ENCODE data around the gene RUSF1. TPM values are rescaled to one million over a fixed set of nuclear protein-coding genes. Genes with fewer than 3 reads are reported as not detected.
"Not testable (repeated sequence)": the region's sequence is repeated elsewhere in the genome, so short reads cannot be mapped to it uniquely, and the experiment has no call there.

Gene RUSF1
- total RNA-seq, 2 experiments from 2014 or later: 53.9 to 60.2 TPM

GRCh38 chr16:31528523-31529107 is 20.4 kb upstream of the RUSF1 start:
- no peaks in the 10 kb centered on the region for H3K9me3 Mint-ChIP-seq
- peaks cover 27% of the 10 kb centered on the region for H3K27me3 Mint-ChIP-seq
- POLR2A ChIA-PET: no interaction called here
- no peak for ATAC-seq (ENCODE audit: low read depth)
- peak overlapping the region; percentile 28 for H3K4me3 Mint-ChIP-seq
- no peak for DNase-seq
- no peak overlapping the region for H3K27ac Mint-ChIP-seq
- H3K36me3 Mint-ChIP-seq: no peaks in the 10 kb centered on the region
- peaks cover 5% of the 10 kb centered on the region for H3K4me1 Mint-ChIP-seq

DNA sequence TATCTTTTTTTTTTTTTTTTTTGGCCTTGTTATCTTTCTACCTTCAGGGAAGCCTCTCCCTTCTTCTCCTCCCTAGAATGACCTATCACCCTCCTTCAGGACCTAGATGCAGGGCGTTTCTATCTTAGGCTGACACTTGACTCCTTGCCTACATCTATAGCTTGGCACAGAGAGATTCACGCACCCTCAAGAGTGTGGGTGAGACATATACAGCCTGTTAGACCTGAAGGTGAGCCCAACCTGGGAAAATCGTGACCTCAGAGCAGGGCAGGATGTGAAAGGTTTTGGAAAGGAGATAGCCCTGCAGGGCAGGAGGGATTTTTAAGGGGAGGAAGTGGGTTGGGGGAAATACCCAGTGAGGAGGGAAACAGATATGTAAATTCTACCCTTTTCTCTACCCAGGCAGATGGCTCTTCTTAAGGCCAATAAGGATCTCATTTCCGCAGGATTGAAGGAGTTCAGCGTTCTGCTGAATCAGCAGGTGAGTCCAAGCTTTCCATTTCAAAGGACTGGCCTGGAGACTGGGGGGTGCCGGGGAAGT is 19.6 kb upstream of the RUSF1 start, which contains the start of gene AHSP:
TSS of gene AHSP (plus strand) at position 167 of the 541 bp plus-strand sequence. CDS start at position 407, 240 bp downstream.
- POLR2A ChIA-PET: no interaction called here
- H3K36me3 Mint-ChIP-seq: no peaks in the 10 kb centered on the region
- ATAC-seq (ENCODE audit: low read depth) (no peak), DNase-seq (no peak)
- H3K9me3 Mint-ChIP-seq: no peaks in the 10 kb centered on the region
- no peak within 1 kb of the TSS for H3K4me3 Mint-ChIP-seq
- peaks cover 5% of the 10 kb centered on the region for H3K4me1 Mint-ChIP-seq
- peaks cover 27% of the 10 kb centered on the region for H3K27me3 Mint-ChIP-seq
- H3K27ac Mint-ChIP-seq: no peak within 1 kb of the TSS

DNA sequence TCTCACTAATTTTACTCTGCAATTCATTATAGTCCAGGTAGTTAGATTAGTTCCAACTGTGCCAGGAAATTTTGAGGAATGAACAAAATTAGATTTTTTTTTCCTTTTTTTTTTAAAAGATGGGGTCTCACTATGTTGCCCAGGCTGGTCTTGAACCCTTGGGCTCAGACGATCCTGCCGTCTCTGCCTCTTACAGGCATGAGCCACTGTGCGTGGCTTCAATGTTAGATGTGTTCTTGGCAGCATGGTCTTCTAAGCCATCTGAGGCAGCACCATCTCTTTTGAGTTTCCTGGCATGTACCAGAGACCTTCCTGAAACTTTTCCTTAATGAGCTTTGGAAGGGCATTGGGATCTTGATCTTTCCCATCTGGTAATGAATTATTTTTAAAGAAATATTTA is 16.9 kb upstream of the RUSF1 start:
- Mint-ChIP-seq H3K4me3 (no peak overlapping the region), H3K4me1 (peaks cover 5% of the 10 kb centered on the region), H3K36me3 (no peaks in the 10 kb centered on the region), H3K27ac (no peak overlapping the region), H3K27me3 (peaks cover 22% of the 10 kb centered on the region), H3K9me3 (no peaks in the 10 kb centered on the region)
- ATAC-seq (ENCODE audit: low read depth) (no peak), DNase-seq (no peak)
- POLR2A ChIA-PET: no interaction called here

GRCh38 chr16:31523768-31524167 is 15.6 kb upstream of the RUSF1 start:
- POLR2A ChIA-PET; H3K36me3 Mint-ChIP-seq; ATAC-seq (ENCODE audit: low read depth); H3K27ac Mint-ChIP-seq; DNase-seq; H3K4me1 Mint-ChIP-seq; H3K27me3 Mint-ChIP-seq; H3K4me3 Mint-ChIP-seq; H3K9me3 Mint-ChIP-seq: not testable (repeated sequence)

GRCh38 chr16:31522071-31522470 is 13.9 kb upstream of the RUSF1 start:
- H3K9me3 Mint-ChIP-seq: peaks cover 2% of the 10 kb centered on the region
- no peak overlapping the region for H3K4me3 Mint-ChIP-seq
- DNase-seq (no peak), ATAC-seq (ENCODE audit: low read depth) (no peak)
- no peaks in the 10 kb centered on the region for H3K4me1 Mint-ChIP-seq
- no peaks in the 10 kb centered on the region for H3K36me3 Mint-ChIP-seq
- H3K27me3 Mint-ChIP-seq: no peaks in the 10 kb centered on the region
- H3K27ac Mint-ChIP-seq: no peak overlapping the region
- POLR2A ChIA-PET: no interaction called here

DNA sequence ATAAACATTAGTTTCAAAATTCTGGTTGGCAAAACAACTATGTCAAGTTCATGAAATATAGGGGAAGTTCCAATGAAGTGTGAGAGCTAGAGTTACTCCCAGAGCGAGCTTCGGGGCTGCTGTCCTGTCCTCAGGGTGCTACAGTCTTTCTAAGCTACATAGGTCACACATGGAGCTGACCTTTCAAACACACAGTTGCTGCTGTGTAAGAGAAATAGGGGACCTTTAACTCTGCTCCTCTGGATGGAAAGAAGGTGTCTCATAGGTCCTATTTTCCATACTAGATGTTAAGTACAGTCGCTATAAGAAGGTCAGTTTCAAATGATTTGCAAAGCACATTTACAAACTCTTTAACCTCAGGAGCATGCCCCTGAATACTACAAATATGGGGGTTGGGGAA is 13.2 kb upstream of the RUSF1 start:
- peaks cover 5% of the 10 kb centered on the region for H3K9me3 Mint-ChIP-seq
- POLR2A ChIA-PET: no interaction called here
- no peaks in the 10 kb centered on the region for H3K36me3 Mint-ChIP-seq
- ATAC-seq (ENCODE audit: low read depth) (no peak), DNase-seq (no peak)
- no peak overlapping the region for H3K4me3 Mint-ChIP-seq
- H3K4me1 Mint-ChIP-seq: no peaks in the 10 kb centered on the region
- no peaks in the 10 kb centered on the region for H3K27me3 Mint-ChIP-seq
- no peak overlapping the region for H3K27ac Mint-ChIP-seq

DNA sequence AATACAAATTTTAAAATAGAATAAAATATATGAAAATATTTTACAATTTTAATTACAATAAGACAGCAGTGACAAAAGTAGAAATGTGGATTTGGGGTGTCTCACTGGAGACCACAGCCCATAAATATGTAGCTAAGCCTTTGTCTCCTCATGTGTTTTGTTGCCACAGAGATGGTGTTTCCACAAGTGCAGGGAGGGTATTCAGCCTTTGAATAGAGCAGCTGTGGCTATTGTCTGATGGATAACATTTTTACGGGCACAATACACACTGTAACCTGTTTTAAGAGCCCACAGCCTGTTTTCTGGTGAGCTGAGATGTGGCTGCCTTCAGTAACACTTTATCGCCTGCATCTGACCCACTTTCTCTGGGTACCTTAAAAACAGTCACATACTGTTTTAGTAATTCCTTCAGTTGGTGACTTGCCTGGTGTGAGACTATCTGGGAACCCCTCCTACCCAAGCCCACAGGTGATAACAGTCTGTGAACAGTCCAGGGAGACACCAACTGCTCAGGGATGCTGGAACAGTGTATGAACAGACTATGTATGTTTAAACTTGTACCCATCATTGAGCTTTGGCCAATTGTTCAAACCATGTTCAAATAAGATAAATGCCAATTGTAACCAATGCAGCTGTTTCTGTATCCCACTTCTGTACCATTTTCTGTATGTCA is 11.7 kb upstream of the RUSF1 start:
- POLR2A ChIA-PET: interaction anchor here (0.6 kb wide), 1 partner anchor 50 kb away, joined by 6 read pairs; no protein-coding TSS in a partner anchor
- no peak for ATAC-seq (ENCODE audit: low read depth)

GRCh38 chr16:31517800-31518402 is 9.7 kb upstream of the RUSF1 start:
- Mint-ChIP-seq H3K4me1 (no peaks in the 10 kb centered on the region), H3K27ac (no peak overlapping the region), H3K27me3 (no peaks in the 10 kb centered on the region), H3K9me3 (peaks cover 6% of the 10 kb centered on the region), H3K4me3 (no peak overlapping the region), H3K36me3 (no peaks in the 10 kb centered on the region)
- ATAC-seq (ENCODE audit: low read depth): no peak
- POLR2A ChIA-PET: no interaction called here
- DNase-seq: no peak

More for the DNA sequence above, 11.7 kb upstream of the RUSF1 start:
- H3K4me3 Mint-ChIP-seq: no peak overlapping the region
- H3K27ac Mint-ChIP-seq: no peak overlapping the region
- DNase-seq: no peak
- H3K9me3 Mint-ChIP-seq: peaks cover 6% of the 10 kb centered on the region
- no peaks in the 10 kb centered on the region for H3K4me1 Mint-ChIP-seq
- H3K27me3 Mint-ChIP-seq: no peaks in the 10 kb centered on the region
- no peaks in the 10 kb centered on the region for H3K36me3 Mint-ChIP-seq

GRCh38 chr16:31513884-31514283 is 5.7 kb upstream of the RUSF1 start:
- POLR2A ChIA-PET: no interaction called here
- H3K27ac Mint-ChIP-seq: no peak overlapping the region
- H3K36me3 Mint-ChIP-seq: no peaks in the 10 kb centered on the region
- no peak overlapping the region for H3K4me3 Mint-ChIP-seq
- DNase-seq: no peak
- no peak for ATAC-seq (ENCODE audit: low read depth)
- peaks cover 9% of the 10 kb centered on the region for H3K9me3 Mint-ChIP-seq
- peaks cover 6% of the 10 kb centered on the region for H3K4me1 Mint-ChIP-seq
- H3K27me3 Mint-ChIP-seq: no peaks in the 10 kb centered on the region

GRCh38 chr16:31513126-31513525 is 4.9 kb upstream of the RUSF1 start:
- Mint-ChIP-seq H3K4me3 (no peak overlapping the region), H3K27ac (no peak overlapping the region), H3K9me3 (peaks cover 9% of the 10 kb centered on the region), H3K4me1 (peaks cover 9% of the 10 kb centered on the region), H3K36me3 (no peaks in the 10 kb centered on the region), H3K27me3 (no peaks in the 10 kb centered on the region)
- POLR2A ChIA-PET: no interaction called here
- ATAC-seq (ENCODE audit: low read depth): no peak
- no peak for DNase-seq

- POLR2A ChIA-PET: interaction anchor here (1.0 to 2.3 kb wide), 8 partner anchors 15 to 365 kb away, joined by 3 to 16 read pairs (median 5); partner anchors contain the start of genes ARMC5 and ZNF267
- Mint-ChIP-seq H3K27me3 (no peaks in the 10 kb centered on the region), H3K4me3 (peak overlapping the region; percentile 90), H3K36me3 (no peaks in the 10 kb centered on the region), H3K9me3 (peaks cover 3% of the 10 kb centered on the region), H3K4me1 (peaks cover 36% of the 10 kb centered on the region), H3K27ac (peak overlapping the region; percentile 95)
- ATAC-seq (ENCODE audit: low read depth) (no peak), DNase-seq (no peak)
These were observed 560 bp upstream of the RUSF1 start for GRCh38 chr16:31508706-31509195.

GRCh38 chr16:31507617-31507928 is 618 bp downstream of the RUSF1 start:
- peak overlapping the region; percentile 90 for H3K4me3 Mint-ChIP-seq
- H3K27me3 Mint-ChIP-seq: no peaks in the 10 kb centered on the region
- DNase-seq (no peak), ATAC-seq (ENCODE audit: low read depth) (peak; percentile 8)
- peaks cover 3% of the 10 kb centered on the region for H3K9me3 Mint-ChIP-seq
- no peaks in the 10 kb centered on the region for H3K36me3 Mint-ChIP-seq
- peaks cover 37% of the 10 kb centered on the region for H3K4me1 Mint-ChIP-seq
- POLR2A ChIA-PET: interaction anchor here (0.5 to 2.3 kb wide), 9 partner anchors 9 to 206 kb away, joined by 3 to 16 read pairs (median 5); partner anchors contain the start of gene ARMC5
- H3K27ac Mint-ChIP-seq: peak overlapping the region; percentile 95

GRCh38 chr16:31505483-31505882 is 2.7 kb downstream of the RUSF1 start:
- peaks cover 37% of the 10 kb centered on the region for H3K4me1 Mint-ChIP-seq
- POLR2A ChIA-PET: no interaction called here

More at GRCh38 chr16:31505483-31505882, 2.7 kb downstream of the RUSF1 start:
- Mint-ChIP-seq H3K27me3 (no peaks in the 10 kb centered on the region), H3K9me3 (no peaks in the 10 kb centered on the region), H3K36me3 (no peaks in the 10 kb centered on the region), H3K27ac (peak overlapping the region; percentile 35), H3K4me3 (no peak overlapping the region)
- peak; percentile 20 for ATAC-seq (ENCODE audit: low read depth)
- no peak for DNase-seq
